Upper lobe of left lung (tissue), 6 donors: ENCODE results near the gene BTRC. TPM values are rescaled to one million over a fixed set of nuclear protein-coding genes. Genes with fewer than 3 reads are reported as not detected.

Experiments used
- ATAC-seq, 2 donors: fragments of 200-7000 bp; cut with Tn5 transposase; one replicate each; pipeline ENCODE4 v1.9.1; 2022; ENCODE audit warnings: mild to moderate bottlenecking in 2 of 2, moderate library complexity in 2 of 2; ENCODE audit not compliant: low FRiP score in 2 of 2
- DNase-seq, 2 donors: peaks; one replicate each; pipeline ENCODE4 v3.0.0-alpha.2; 2019 to 2020
- H3K27ac ChIP-seq, 4 donors: fragments of 200-600 bp; sonication (generic); one replicate each; pipeline ENCODE4 v1.5.1; 2016 to 2019
- H3K27me3 ChIP-seq, 4 donors: fragments of 200-600 bp; sonication (generic); one replicate each; pipeline ENCODE4 v1.5.1; 2017 to 2019
- H3K36me3 ChIP-seq, 4 donors: fragments of 200-600 bp; sonication (generic); one replicate each; pipeline ENCODE4 v1.5.1; 2016 to 2019
- H3K4me1 ChIP-seq, 4 donors: fragments of 200-600 bp; sonication (generic); one replicate each; pipeline ENCODE4 v1.5.1; 2018 to 2019
- H3K4me3 ChIP-seq, 4 donors: fragments of 200-600 bp; sonication (generic); one replicate each; pipeline ENCODE4 v1.5.1; 2017 to 2019; ENCODE audit warnings: mild to moderate bottlenecking in 2 of 4, moderate library complexity in 1 of 4
- H3K9me3 ChIP-seq, 4 donors: fragments of 200-600 bp; sonication (generic); one replicate each; pipeline ENCODE4 v1.5.1; 2018 to 2019
- EP300 ChIP-seq, 4 donors: sonication (generic); formaldehyde crosslinking; IDR thresholded peaks; one replicate each; pipeline ENCODE4 v1.5.1; 2017; ENCODE audit warnings: antibody characterized with exemption in 4 of 4, control low read depth in 2 of 4
- POLR2A ChIP-seq, 4 donors: fragments of 450-650 bp; IDR thresholded peaks; one replicate each; pipeline ENCODE4 v1.5.1; 2016 to 2017; ENCODE audit warnings: antibody characterized with exemption in 4 of 4, mild to moderate bottlenecking in 2 of 4
- POLR2AphosphoS5 ChIP-seq, 2 donors: sonication (generic); formaldehyde crosslinking; IDR thresholded peaks; one replicate each; pipeline ENCODE4 v1.5.1; 2017; ENCODE audit warnings: antibody characterized with exemption in 2 of 2
- WGBS, 2 donors: methylation state at CpG; one replicate each; pipeline ENCODE4 v1.1.5; 2017 to 2018; 5-methylcytosine and 5-hydroxymethylcytosine counted together
- total RNA-seq, 6 donors: library from RNA; depleted of rRNA in 4 of 6; stranded (reverse); fragments of >200 nt in 4 of 6; gene quantifications; one replicate each; pipeline versions ENCODE4 v1.1.0 to v1.2.1, GENCODE V29; 2016 to 2021
- TF ChIP-seq, protein P1 (sequence below), 6 experiments: fragments of 450-650 bp in 4 of 6; fragments of 200-600 bp in 2 of 6; sonication (generic) in 2 of 6; IDR thresholded peaks; one replicate each; pipeline ENCODE4 v1.5.1; 2016 to 2019; ENCODE audit warnings: antibody characterized with exemption in 6 of 6
- donor health status: DM: no; HTN: no; CAD: no; lungs with moderate emphysema.
- donor health status: DM: no; HTN: yes; CAD: no; lungs with severe emphysema.

The BTRC gene
- total RNA-seq, 6 donors from 2014 or later = 8.5 to 21.0 (median 11.6) TPM

- DNase-seq (no peak), ATAC-seq (no peak)
- no peaks in the 10 kb centered on the region for H3K4me1 ChIP-seq
- 74 to 82% methylated on average over 7 of the region's 7 CpGs for WGBS, 2 donors
- no peak for TF ChIP-seq POLR2AphosphoS5 (IDR thresholded peaks at IDR 0.05)
- TF ChIP-seq, protein P1, sequence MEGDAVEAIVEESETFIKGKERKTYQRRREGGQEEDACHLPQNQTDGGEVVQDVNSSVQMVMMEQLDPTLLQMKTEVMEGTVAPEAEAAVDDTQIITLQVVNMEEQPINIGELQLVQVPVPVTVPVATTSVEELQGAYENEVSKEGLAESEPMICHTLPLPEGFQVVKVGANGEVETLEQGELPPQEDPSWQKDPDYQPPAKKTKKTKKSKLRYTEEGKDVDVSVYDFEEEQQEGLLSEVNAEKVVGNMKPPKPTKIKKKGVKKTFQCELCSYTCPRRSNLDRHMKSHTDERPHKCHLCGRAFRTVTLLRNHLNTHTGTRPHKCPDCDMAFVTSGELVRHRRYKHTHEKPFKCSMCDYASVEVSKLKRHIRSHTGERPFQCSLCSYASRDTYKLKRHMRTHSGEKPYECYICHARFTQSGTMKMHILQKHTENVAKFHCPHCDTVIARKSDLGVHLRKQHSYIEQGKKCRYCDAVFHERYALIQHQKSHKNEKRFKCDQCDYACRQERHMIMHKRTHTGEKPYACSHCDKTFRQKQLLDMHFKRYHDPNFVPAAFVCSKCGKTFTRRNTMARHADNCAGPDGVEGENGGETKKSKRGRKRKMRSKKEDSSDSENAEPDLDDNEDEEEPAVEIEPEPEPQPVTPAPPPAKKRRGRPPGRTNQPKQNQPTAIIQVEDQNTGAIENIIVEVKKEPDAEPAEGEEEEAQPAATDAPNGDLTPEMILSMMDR (IDR thresholded peaks at IDR 0.05) = no peak
- H3K4me3 ChIP-seq = no peak overlapping the region
- H3K27me3 ChIP-seq = no peaks in the 10 kb centered on the region
- H3K9me3 ChIP-seq = no peaks in the 10 kb centered on the region
- H3K27ac ChIP-seq = no peak overlapping the region
- H3K36me3 ChIP-seq = no peaks in the 10 kb centered on the region
These were observed 93.0 kb downstream of the BTRC start for GRCh38 chr10:101446947-101447346.

GRCh38 chr10:101447477-101447876, 93.5 kb downstream of the BTRC start:
- WGBS, 2 donors = 96 to 98% methylated on average over 2 of the region's 2 CpGs
- no peak overlapping the region for H3K27ac ChIP-seq
- H3K27me3 ChIP-seq = no peaks in the 10 kb centered on the region
- no peak for DNase-seq
- no peak for TF ChIP-seq EP300 (IDR thresholded peaks at IDR 0.05)
- TF ChIP-seq, protein P1 (IDR thresholded peaks at IDR 0.05) = no peak
- TF ChIP-seq POLR2A (IDR thresholded peaks at IDR 0.05) = no peak
- H3K9me3 ChIP-seq = no peaks in the 10 kb centered on the region
- no peaks in the 10 kb centered on the region for H3K36me3 ChIP-seq
- ATAC-seq = no peak
- no peaks in the 10 kb centered on the region for H3K4me1 ChIP-seq
- H3K4me3 ChIP-seq = no peak overlapping the region

- no peak for DNase-seq
- no peaks in the 10 kb centered on the region for H3K9me3 ChIP-seq
- no peak overlapping the region for H3K4me3 ChIP-seq
- no peaks in the 10 kb centered on the region for H3K36me3 ChIP-seq
- 70% methylated on average over 6 of the region's 6 CpGs for WGBS, 2 donors
- ATAC-seq = no peak
- H3K27me3 ChIP-seq = no peaks in the 10 kb centered on the region
- no peak for TF ChIP-seq POLR2AphosphoS5 (IDR thresholded peaks at IDR 0.05)
- no peak for TF ChIP-seq POLR2A (IDR thresholded peaks at IDR 0.05)
- TF ChIP-seq, protein P1 (IDR thresholded peaks at IDR 0.05) = no peak
- no peak for TF ChIP-seq EP300 (IDR thresholded peaks at IDR 0.05)
- peaks cover 0 to 3% (median 0%) of the 10 kb centered on the region in 4 donors for H3K4me1 ChIP-seq
- no peak overlapping the region for H3K27ac ChIP-seq
These were observed 96.5 kb downstream of the BTRC start for GRCh38 chr10:101450277-101451080.

- 96 to 100% methylated on average over 1 of the region's 1 CpG for WGBS, 2 donors
- H3K27ac ChIP-seq = no peak overlapping the region
- ATAC-seq = no peak
- TF ChIP-seq EP300 (IDR thresholded peaks at IDR 0.05) = no peak
- no peaks in the 10 kb centered on the region for H3K36me3 ChIP-seq
- peaks cover 0 to 3% (median 0%) of the 10 kb centered on the region in 4 donors for H3K4me1 ChIP-seq
- no peak for DNase-seq
- no peaks in the 10 kb centered on the region for H3K27me3 ChIP-seq
- no peak overlapping the region for H3K4me3 ChIP-seq
- H3K9me3 ChIP-seq = no peaks in the 10 kb centered on the region
These were observed 97.3 kb downstream of the BTRC start for GRCh38 chr10:101451261-101451660.

GRCh38 chr10:101451667-101452069, 97.7 kb downstream of the BTRC start:
- 81 to 88% methylated on average over 8 of the region's 8 CpGs for WGBS, 2 donors
- Histone ChIP-seq H3K27ac (no peak overlapping the region), H3K36me3 (no peaks in the 10 kb centered on the region), H3K4me3 (no peak overlapping the region), H3K9me3 (no peaks in the 10 kb centered on the region), H3K27me3 (no peaks in the 10 kb centered on the region), H3K4me1 (peaks cover 0 to 3% (median 0%) of the 10 kb centered on the region in 4 donors)
- ATAC-seq (no peak), DNase-seq (no peak)
- TF ChIP-seq EP300 (IDR thresholded peaks at IDR 0.05) = no peak
- no peak for TF ChIP-seq POLR2AphosphoS5 (IDR thresholded peaks at IDR 0.05)

GRCh38 chr10:101452176-101452575, 98.2 kb downstream of the BTRC start:
- no peaks in the 10 kb centered on the region for H3K36me3 ChIP-seq
- peaks cover 0 to 3% (median 0%) of the 10 kb centered on the region in 4 donors for H3K4me1 ChIP-seq
- no peak for DNase-seq
- H3K27me3 ChIP-seq = no peaks in the 10 kb centered on the region
- no peak for TF ChIP-seq POLR2A (IDR thresholded peaks at IDR 0.05)
- no peak for TF ChIP-seq EP300 (IDR thresholded peaks at IDR 0.05)
- no peak for TF ChIP-seq POLR2AphosphoS5 (IDR thresholded peaks at IDR 0.05)
- TF ChIP-seq, protein P1 (IDR thresholded peaks at IDR 0.05) = no peak
- no peak overlapping the region for H3K27ac ChIP-seq
- H3K9me3 ChIP-seq = no peaks in the 10 kb centered on the region
- ATAC-seq = no peak
- no peak overlapping the region for H3K4me3 ChIP-seq
- 100% methylated on average over 1 of the region's 1 CpG for WGBS, 2 donors
